SJCRH30 (cell line): ENCODE results near the gene KAZN. TPM values are rescaled to one million over a fixed set of nuclear protein-coding genes. Genes with fewer than 3 reads are reported as not detected.

Experiments used
- DNase-seq, 2 experiments: peaks; one replicate each; pipeline ENCODE4 v3.0.0-alpha.2; 2015 to 2020
- H3K27ac ChIP-seq: fragments of 250-450 bp; sonication (Bioruptor Pico); 2 replicates; pipeline ENCODE4 v1.5.1; 2020; ENCODE audit warnings: mild to moderate bottlenecking, moderate library complexity
- H3K27me3 ChIP-seq: fragments of 250-450 bp; sonication (Bioruptor Pico); 2 replicates; pipeline ENCODE4 v1.5.1; 2020; ENCODE audit warnings: mild to moderate bottlenecking, moderate library complexity
- H3K36me3 ChIP-seq: fragments of 250-450 bp; sonication (Bioruptor Pico); 2 replicates; pipeline ENCODE4 v1.5.1; 2020; ENCODE audit warnings: mild to moderate bottlenecking, moderate library complexity
- H3K4me1 ChIP-seq: fragments of 250-450 bp; sonication (Bioruptor Pico); 2 replicates; pipeline ENCODE4 v1.5.1; 2020; ENCODE audit warnings: mild to moderate bottlenecking, moderate library complexity
- H3K4me3 ChIP-seq: fragments of 250-450 bp; sonication (Bioruptor Pico); 2 replicates; pipeline ENCODE4 v1.5.1; 2020; ENCODE audit warnings: mild to moderate bottlenecking, moderate library complexity
- H3K9me3 ChIP-seq: fragments of 250-450 bp; sonication (Bioruptor Pico); replicated peaks from 2 replicates; pipeline ENCODE4 v1.5.1; 2020; ENCODE audit warnings: mild to moderate bottlenecking, moderate library complexity
- total RNA-seq: library from RNA; depleted of rRNA; stranded (reverse); fragments of >200 nt; shearing (Covaris generic); gene quantifications from 2 replicates; pipeline ENCODE4 v1.2.3, GENCODE V29; 2014

The KAZN gene
- total RNA-seq, 1 experiment from 2014 or later: 0.10 TPM

DNA sequence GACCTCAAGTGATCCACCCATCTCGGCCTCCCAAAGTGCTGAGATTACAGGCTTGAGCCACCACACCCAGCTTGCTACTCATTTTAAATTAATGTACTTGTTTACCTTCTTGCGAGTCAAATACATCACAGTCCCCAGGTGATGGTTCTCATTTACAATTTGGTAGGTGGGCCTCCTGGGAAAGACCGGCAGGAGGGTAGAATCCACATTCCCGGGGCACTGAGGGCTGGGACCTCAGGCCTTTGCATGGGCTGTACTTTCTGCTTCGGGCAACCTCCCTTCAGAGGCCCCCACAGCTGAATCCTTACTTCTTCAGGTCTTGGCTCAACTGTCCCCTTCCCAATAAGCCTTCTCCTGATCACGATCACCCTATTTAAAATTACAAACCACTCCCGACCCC lies 165.5 kb downstream of the KAZN start:
- Histone ChIP-seq H3K36me3 (no peaks in the 10 kb centered on the region), H3K27me3 (peaks cover 33% of the 10 kb centered on the region), H3K9me3 (no peaks in the 10 kb centered on the region), H3K4me3 (no peak overlapping the region), H3K27ac (no peak overlapping the region), H3K4me1 (no peaks in the 10 kb centered on the region)
- no peak for DNase-seq

DNA sequence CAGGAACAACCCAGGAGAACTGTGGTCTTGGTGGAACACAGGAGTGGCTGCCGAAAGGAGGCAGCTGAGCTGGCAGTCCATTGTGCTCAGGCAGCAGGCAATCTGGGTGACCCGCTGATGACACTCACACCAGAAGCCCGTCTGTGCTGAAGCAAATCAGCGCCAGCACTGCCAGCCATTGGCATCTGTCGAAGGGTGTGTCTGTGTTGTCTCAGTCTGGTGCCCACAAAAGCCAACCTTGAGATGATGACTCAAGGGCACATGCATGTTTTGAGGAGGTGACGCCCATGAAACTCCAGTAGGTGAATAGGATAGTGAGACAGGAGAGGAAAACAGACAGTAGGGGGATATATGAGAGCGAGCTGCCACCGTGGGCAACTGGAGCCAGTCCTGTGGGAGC lies 167.3 kb downstream of the KAZN start:
- Histone ChIP-seq H3K4me3 (no peak overlapping the region), H3K27ac (no peak overlapping the region), H3K4me1 (no peaks in the 10 kb centered on the region), H3K9me3 (no peaks in the 10 kb centered on the region), H3K36me3 (no peaks in the 10 kb centered on the region), H3K27me3 (peaks cover 20% of the 10 kb centered on the region)
- no peak for DNase-seq

DNA sequence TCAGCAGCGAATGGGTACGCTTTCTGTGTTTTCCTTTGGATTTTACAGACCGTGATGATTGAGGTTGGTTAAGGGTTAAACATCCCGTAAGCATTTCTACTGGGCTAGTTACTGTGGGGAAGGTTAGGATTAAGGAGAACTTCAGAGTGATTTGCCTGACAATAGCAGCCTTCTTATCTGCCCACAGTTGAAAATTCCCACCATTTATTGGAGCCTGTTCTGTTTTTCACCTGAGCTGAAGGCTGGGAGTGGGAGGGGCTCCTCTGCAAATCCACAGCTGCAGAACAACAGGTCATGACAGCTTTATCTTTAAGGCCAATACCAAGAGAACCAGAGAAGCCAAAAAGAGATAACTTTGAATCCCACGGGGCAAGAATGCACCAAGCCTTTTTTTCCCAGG lies 168.6 kb downstream of the KAZN start:
- H3K27me3 ChIP-seq: peaks cover 10% of the 10 kb centered on the region; the same call in 1 of the 2 replicates
- H3K9me3 ChIP-seq: no peaks in the 10 kb centered on the region
- H3K4me1 ChIP-seq: no peaks in the 10 kb centered on the region
- DNase-seq: no peak
- no peak overlapping the region for H3K4me3 ChIP-seq
- no peaks in the 10 kb centered on the region for H3K36me3 ChIP-seq
- H3K27ac ChIP-seq: no peak overlapping the region

DNA sequence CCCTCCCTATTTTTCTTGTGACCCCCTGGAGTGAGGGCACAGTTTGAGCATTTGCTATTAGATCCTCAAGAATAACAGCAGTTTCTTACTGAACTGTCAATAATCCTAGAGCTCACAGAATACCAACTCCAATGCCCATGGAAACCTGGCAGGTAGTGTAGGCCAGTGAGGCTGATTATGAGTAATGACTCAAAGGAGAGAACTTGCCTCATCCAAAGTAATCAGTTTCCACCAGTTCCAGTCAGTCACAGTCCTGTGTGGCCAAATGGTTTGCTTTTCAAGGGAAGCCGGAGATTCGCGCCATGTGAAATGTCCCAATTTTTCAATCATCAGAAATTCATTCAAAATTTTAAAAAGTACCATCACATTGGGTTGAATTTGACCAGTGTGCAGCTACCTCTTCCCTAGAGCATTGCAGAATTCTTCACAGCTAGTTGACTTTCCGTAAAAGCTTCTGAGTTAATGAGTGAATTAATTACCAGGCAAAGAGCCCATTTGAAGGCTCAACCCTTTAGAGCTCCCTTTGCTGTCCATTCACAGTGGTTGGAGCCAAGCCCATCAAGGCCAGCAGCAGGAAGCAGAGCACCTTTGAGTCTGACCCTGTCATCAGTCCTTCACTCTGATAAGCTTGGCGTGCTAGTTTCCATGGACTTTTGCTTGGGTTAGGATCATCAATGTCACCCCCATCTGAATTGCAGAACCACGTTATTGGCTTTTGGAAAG lies 170.3 kb downstream of the KAZN start:
- H3K4me1 ChIP-seq: no peaks in the 10 kb centered on the region
- no peak overlapping the region for H3K27ac ChIP-seq
- H3K9me3 ChIP-seq: no peaks in the 10 kb centered on the region
- DNase-seq: no peak
- H3K27me3 ChIP-seq: peaks cover 4% of the 10 kb centered on the region; the same call in 1 of the 2 replicates
- H3K36me3 ChIP-seq: no peaks in the 10 kb centered on the region
- H3K4me3 ChIP-seq: no peak overlapping the region

DNA sequence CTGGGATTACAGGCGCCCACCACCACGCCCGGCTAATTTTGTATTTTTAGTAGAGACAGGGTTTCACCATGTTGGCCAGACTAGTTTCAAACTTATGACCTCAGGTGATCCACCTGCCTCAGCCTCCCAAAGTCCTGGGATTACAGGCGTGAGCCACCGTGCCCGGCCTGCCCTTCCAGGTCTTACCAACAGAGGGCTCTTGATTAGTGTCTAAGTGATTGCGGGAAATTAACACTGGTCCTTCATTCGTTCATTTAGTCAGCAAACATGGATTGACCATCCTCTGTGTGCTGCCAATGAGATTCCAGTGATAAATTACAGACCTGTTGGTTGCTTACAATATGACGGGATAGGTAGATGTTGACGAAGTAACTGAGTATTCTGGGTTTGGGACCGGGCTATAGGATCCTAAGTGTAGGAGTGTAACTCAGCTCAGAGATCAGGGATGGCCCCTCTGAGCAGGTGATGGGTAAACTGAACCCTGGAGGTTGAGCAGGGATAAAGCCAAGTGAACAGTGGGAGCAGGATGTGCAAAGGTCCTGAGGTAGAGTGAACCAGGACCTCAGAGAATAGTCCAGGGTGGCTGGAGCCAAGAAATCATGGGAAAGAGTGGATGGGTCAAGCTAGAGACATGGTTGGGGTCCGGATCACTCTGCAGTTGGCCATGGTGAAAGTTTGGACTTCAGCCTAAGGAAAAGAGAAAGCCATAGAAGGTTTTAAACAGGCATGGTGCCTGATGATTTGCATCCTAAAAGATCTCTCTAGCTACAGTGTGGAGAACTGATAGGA lies 171.2 kb downstream of the KAZN start:
- Histone ChIP-seq H3K4me1 (no peaks in the 10 kb centered on the region), H3K27ac (no peak overlapping the region), H3K27me3 (peaks cover 1% of the 10 kb centered on the region; the same call in 1 of the 2 replicates), H3K36me3 (no peaks in the 10 kb centered on the region), H3K4me3 (no peak overlapping the region), H3K9me3 (no peaks in the 10 kb centered on the region)
- DNase-seq: no peak

DNA sequence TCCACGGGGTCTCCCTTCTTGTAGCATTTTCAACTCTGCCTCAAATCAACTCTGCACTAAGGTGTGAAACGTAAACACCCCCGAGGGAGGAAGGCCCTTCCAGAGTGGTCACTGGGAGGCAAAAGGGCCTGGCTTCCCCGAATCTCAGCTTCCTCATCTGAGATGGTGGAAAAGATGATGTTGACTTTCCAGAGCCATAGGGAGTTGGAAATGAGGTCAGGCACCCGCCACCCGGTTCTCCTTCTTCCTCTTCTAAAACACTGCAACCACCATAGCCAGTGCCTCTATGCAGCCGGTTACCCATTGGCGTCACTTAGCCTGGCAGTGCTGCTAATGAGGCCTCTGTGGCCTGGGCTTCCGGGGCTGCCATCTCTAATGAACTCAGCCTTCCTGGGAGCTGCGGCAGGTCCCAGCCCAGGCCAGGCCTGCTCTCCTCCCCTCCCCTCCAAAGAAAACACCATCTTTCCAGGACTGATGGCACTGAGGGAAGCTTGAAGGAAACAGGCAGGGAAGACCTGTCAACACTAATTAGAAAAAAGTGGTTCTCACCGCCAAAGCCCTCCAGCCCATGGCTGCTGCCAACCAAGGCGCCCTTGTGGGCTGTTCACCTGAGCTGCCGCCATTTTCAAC lies 175.0 kb downstream of the KAZN start:
- H3K4me1 ChIP-seq: no peaks in the 10 kb centered on the region
- H3K9me3 ChIP-seq: no peaks in the 10 kb centered on the region
- H3K27me3 ChIP-seq: no peaks in the 10 kb centered on the region
- H3K27ac ChIP-seq: no peak overlapping the region
- H3K36me3 ChIP-seq: no peaks in the 10 kb centered on the region
- no peak for DNase-seq
- no peak overlapping the region for H3K4me3 ChIP-seq

DNA sequence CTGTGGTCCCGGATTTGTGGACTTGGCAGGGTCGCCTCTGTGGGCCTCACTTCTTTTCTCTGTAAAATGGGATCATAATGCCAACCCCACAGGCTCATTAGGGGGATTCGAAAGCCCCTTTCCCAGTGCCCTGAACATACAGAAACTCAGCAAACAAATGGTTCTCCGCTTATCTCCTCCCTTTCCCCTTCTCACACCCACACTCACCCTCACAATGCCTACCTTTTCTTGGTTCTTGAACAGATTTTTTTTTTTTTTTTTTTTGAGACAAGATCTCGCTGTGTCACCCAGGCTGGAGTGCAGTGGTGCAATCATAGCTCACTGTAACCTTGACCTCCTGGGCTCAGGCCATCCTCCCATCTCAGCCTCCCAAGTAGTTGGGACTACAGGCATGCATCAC lies 175.7 kb downstream of the KAZN start:
- Histone ChIP-seq H3K4me3 (no peak overlapping the region), H3K9me3 (no peaks in the 10 kb centered on the region), H3K27ac (no peak overlapping the region), H3K27me3 (no peaks in the 10 kb centered on the region), H3K36me3 (no peaks in the 10 kb centered on the region), H3K4me1 (no peaks in the 10 kb centered on the region)
- DNase-seq: no peak

DNA sequence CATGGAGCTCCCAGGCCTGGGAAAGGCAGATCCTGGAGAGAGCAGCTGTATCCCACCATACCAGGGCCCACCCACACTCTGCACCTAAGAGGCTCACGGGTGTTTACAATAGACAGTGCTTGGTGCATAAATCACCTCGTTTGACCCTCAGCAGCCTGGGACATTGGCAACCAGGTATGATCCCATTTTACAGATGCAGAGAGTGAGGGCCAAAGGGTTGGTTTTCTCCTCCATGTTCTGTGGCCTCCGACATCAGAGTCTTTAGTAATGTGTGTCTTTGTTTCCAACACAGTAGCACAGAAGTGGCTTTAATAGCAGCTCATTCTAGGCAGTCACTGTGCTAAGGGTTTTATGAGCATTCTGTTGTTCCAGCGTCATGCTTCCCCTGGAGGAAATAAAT lies 176.5 kb downstream of the KAZN start:
- no peak for DNase-seq
- Histone ChIP-seq H3K36me3 (no peaks in the 10 kb centered on the region), H3K27ac (no peak overlapping the region), H3K27me3 (no peaks in the 10 kb centered on the region), H3K4me1 (no peaks in the 10 kb centered on the region), H3K9me3 (no peaks in the 10 kb centered on the region), H3K4me3 (no peak overlapping the region)

DNA sequence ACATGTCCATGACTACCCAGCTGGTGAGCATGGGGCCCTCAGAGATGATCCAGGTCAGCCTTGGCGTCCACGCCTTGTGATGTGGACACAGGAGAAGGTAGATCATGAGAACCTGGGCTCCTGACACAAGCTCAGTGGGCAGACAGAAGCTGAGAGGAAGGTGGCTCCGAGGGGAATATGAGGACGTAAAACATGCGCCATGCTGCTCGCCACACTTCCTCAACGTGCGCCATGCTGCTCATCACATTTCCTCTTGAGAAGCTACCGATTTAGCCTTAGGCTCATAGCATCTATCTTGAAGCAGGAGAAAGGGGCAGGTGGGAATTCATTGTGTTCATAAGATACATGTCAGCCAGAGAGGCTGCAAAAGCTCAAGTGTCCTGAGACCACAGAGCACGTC lies 176.9 kb downstream of the KAZN start:
- Histone ChIP-seq H3K4me1 (no peaks in the 10 kb centered on the region), H3K36me3 (no peaks in the 10 kb centered on the region), H3K27me3 (no peaks in the 10 kb centered on the region), H3K4me3 (no peak overlapping the region), H3K27ac (no peak overlapping the region), H3K9me3 (no peaks in the 10 kb centered on the region)
- no peak for DNase-seq

DNA sequence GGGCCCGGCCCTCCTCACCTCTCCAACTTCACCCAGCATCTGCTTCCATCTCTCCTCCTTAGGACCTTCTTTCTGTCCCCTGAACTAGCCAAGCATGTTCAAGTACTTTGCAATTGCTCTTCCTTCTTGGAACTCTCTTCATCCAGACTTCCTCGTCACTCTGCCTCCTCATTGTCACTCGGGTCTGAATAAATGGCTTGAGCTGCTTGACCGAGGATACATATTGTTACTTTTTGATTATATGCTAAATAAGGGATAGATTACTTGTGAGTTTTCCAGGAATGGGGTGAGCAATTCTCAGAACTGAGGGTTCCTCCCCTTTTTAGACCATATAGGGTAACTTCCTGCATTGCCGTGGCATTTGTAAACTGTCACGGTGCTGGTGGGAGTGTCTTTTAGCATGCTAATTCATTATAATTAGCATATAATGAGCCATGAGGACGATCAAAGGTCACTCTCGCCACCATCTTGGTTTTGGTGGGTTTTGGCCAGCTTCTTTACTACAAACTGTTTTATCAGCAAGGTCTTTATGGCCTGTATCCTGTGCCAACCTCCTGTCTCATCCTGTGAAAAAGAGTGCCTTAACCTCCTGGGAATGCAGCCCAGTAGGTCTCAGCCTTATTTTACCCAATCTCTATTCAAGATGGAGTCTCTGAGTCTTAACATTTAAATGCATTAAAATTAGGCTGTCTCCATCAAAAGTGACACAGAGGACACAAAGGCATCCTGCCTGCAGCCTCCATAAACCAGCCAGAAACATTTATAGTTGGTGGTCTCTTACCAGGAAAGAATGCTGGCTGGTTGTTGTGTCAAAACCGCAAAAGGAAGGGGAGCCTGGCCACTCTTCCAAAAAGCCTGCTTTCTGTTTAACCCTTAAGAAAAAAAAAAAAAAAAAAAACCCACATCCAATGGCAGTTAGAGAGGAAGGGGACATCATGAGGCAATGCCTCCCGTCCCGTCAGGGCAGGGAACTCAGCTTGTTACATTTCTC lies 179.3 kb downstream of the KAZN start:
- no peak for DNase-seq
- H3K27ac ChIP-seq: no peak overlapping the region
- H3K9me3 ChIP-seq: no peaks in the 10 kb centered on the region
- no peaks in the 10 kb centered on the region for H3K36me3 ChIP-seq
- H3K27me3 ChIP-seq: no peaks in the 10 kb centered on the region; the same call in 1 of the 2 replicates
- no peak overlapping the region for H3K4me3 ChIP-seq
- no peaks in the 10 kb centered on the region for H3K4me1 ChIP-seq

DNA sequence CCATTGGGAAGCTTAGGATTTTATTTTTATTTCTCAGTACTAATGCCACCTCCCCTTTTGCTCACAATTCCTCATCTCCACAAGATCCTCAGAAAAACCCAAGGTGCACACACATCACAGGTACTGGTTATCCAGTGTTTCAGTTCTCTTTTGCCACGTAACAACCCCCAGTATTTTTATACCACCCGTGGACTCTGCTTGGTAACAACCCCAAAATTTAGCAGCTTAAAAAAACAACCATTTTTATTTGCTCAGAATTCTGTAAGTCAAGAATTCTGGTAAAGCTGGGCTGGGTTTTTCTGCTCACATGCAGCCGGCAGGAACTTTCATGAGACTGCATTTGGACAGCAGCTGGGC lies 180.0 kb downstream of the KAZN start:
- no peak for DNase-seq
- no peaks in the 10 kb centered on the region for H3K4me1 ChIP-seq
- H3K36me3 ChIP-seq: no peaks in the 10 kb centered on the region
- H3K27ac ChIP-seq: no peak overlapping the region
- H3K4me3 ChIP-seq: no peak overlapping the region
- no peaks in the 10 kb centered on the region; the same call in 1 of the 2 replicates for H3K27me3 ChIP-seq
- H3K9me3 ChIP-seq: no peaks in the 10 kb centered on the region

DNA sequence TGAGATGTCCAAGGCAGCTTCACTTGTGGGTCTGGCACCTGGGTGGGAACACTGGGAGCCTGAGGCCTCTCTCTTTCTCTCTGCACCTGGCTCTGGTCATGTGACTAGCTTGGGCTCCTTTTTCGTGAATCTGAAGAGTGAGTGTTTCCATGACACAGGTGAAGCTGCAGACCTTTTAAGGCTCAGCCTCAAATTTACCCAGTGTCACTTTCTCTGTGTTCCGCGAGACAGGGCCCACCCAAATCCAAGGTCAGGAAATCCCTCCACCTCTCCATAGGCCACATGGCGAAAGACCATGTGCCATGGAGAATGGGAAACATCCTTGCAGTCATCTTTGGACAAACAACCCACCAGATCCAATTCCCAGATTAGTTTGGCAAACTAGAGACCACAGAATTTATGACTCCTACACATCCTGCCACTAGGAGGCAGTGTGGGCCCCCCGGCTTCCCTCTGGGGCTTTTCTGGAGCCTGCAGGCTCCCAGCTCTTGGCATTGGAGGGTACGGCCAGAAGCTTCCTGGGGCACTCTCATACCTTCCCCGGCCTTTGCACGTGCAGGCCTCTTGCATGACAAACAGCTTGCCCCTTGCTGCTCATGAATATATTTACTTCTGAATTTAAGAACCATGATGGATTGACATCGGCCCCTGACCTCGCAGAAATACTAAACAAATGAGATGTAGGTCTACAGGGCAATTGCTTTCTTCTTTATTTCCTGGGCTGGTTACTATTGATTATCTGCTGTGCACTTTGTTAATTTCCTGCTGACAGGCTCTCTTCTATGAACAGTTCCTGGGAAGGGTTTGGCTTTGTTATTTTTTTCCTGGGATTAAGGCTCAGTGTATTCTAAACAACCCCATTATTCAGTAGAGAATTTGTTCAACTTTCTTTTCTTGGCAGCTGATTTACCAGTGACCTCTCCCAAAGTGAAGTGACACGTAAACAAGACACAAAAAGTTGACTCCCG lies 180.7 kb downstream of the KAZN start:
- Histone ChIP-seq H3K4me1 (no peaks in the 10 kb centered on the region), H3K27me3 (no peaks in the 10 kb centered on the region; the same call in 1 of the 2 replicates), H3K4me3 (no peak overlapping the region), H3K27ac (no peak overlapping the region), H3K9me3 (no peaks in the 10 kb centered on the region), H3K36me3 (no peaks in the 10 kb centered on the region)
- peak; percentile 36 to 65 for DNase-seq

DNA sequence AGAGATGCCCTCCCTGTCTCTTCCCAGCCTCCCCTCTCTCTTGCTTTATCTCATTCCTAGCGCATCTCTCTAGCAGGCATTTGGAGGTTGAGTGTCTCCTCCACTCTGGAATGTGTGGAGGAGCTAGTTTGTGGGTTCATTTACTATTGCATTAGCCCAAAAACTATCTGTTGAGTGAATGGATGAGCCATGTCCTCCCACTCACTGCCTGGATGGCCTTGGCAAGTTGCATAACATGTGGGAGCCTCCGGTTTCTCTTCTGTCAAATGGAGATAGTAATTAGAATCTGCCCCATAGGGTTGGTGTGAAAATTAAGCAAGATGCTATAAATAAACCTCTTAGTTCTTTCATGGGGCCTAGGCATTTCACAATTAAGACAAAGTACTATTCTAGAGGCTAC lies 181.8 kb downstream of the KAZN start:
- DNase-seq: no peak
- H3K9me3 ChIP-seq: no peaks in the 10 kb centered on the region
- H3K4me1 ChIP-seq: no peaks in the 10 kb centered on the region
- no peaks in the 10 kb centered on the region for H3K36me3 ChIP-seq
- no peak overlapping the region for H3K27ac ChIP-seq
- peaks cover 5% of the 10 kb centered on the region; the same call in 1 of the 2 replicates for H3K27me3 ChIP-seq
- no peak overlapping the region for H3K4me3 ChIP-seq
